Measurements from ENCODE around the gene FIBCD1.
"Not testable (repeated sequence)": the region's sequence is repeated elsewhere in the genome, so short reads cannot be mapped to it uniquely, and the experiment has no call there.

FIBCD1 gene

GRCh38 chr9:130910670-130911069, 28.4 kb downstream of the FIBCD1 start:
- in situ Hi-C loops (cut with MboI; ENCODE audit: low sequenced_read_pairs), result not testable (repeated sequence)

- in situ Hi-C loops (cut with MboI; ENCODE audit: low sequenced_read_pairs), result not testable (repeated sequence)
Observed at GRCh38 chr9:130910041-130910440, 29.0 kb downstream of the FIBCD1 start.

- in situ Hi-C loops (cut with MboI; ENCODE audit: low sequenced_read_pairs), result no loop called here
Observed at GRCh38 chr9:130908878-130909355, 30.1 kb downstream of the FIBCD1 start.

- in situ Hi-C loops (cut with MboI; ENCODE audit: low sequenced_read_pairs), result no loop called here
Observed at GRCh38 chr9:130908146-130908877, 30.7 kb downstream of the FIBCD1 start.

- in situ Hi-C loops (cut with MboI; ENCODE audit: low sequenced_read_pairs), result no loop called here
Observed at GRCh38 chr9:130906735-130907416, 32.2 kb downstream of the FIBCD1 start.

- in situ Hi-C loops (cut with MboI; ENCODE audit: low sequenced_read_pairs), result no loop called here
Observed at GRCh38 chr9:130905902-130906734, 32.9 kb downstream of the FIBCD1 start.

- in situ Hi-C loops (cut with MboI; ENCODE audit: low sequenced_read_pairs), result no loop called here
Observed at GRCh38 chr9:130905125-130905901, 33.7 kb downstream of the FIBCD1 start.

GRCh38 chr9:130904070-130905044, 34.7 kb downstream of the FIBCD1 start:
- in situ Hi-C loops (cut with MboI; ENCODE audit: low sequenced_read_pairs), result no loop called here

- in situ Hi-C loops (cut with MboI; ENCODE audit: low sequenced_read_pairs), result no loop called here
Observed at GRCh38 chr9:130903194-130904069, 35.6 kb downstream of the FIBCD1 start.

- in situ Hi-C loops (cut with MboI; ENCODE audit: low sequenced_read_pairs), result no loop called here
Observed at GRCh38 chr9:130902204-130903185, 36.6 kb downstream of the FIBCD1 start.

- in situ Hi-C loops (cut with MboI; ENCODE audit: low sequenced_read_pairs), result no loop called here
Observed at GRCh38 chr9:130901498-130902203, 37.4 kb downstream of the FIBCD1 start.

- in situ Hi-C loops (cut with MboI; ENCODE audit: low sequenced_read_pairs), result no loop called here
Observed at GRCh38 chr9:130900701-130901497, 38.1 kb downstream of the FIBCD1 start.

- in situ Hi-C loops (cut with MboI; ENCODE audit: low sequenced_read_pairs), result no loop called here
Observed at GRCh38 chr9:130899051-130899748, 39.8 kb downstream of the FIBCD1 start.

- in situ Hi-C loops (cut with MboI; ENCODE audit: low sequenced_read_pairs), result no loop called here
Observed at GRCh38 chr9:130898552-130898852, 40.5 kb downstream of the FIBCD1 start.

GRCh38 chr9:130897848-130898551, 41.0 kb downstream of the FIBCD1 start:
- in situ Hi-C loops (cut with MboI; ENCODE audit: low sequenced_read_pairs), result no loop called here
